A673 (cell line): ENCODE measurements around the gene PLIN5.

ENCODE experiments used
- EZH2 ChIP-seq: fragments of 200-600 bp; sonication (generic); IDR thresholded peaks from 2 replicates; pipeline ENCODE4 v1.6.1; 2017; ENCODE audit warnings: borderline replicate concordance, low read depth, mild to moderate bottlenecking, mixed read lengths, antibody characterized with exemption, low read length; ENCODE audit not compliant: poor library complexity, severe bottlenecking
- TF ChIP-seq, protein P1 (sequence below): fragments of 300-800, 200-600 bp; sonication (generic); conservative IDR thresholded peaks from 2 replicates; pipeline ENCODE4 v1.5.1; 2017; ENCODE audit warnings: low read depth, mild to moderate bottlenecking, antibody characterized with exemption, low read length, moderate library complexity, mixed read lengths

DNA sequence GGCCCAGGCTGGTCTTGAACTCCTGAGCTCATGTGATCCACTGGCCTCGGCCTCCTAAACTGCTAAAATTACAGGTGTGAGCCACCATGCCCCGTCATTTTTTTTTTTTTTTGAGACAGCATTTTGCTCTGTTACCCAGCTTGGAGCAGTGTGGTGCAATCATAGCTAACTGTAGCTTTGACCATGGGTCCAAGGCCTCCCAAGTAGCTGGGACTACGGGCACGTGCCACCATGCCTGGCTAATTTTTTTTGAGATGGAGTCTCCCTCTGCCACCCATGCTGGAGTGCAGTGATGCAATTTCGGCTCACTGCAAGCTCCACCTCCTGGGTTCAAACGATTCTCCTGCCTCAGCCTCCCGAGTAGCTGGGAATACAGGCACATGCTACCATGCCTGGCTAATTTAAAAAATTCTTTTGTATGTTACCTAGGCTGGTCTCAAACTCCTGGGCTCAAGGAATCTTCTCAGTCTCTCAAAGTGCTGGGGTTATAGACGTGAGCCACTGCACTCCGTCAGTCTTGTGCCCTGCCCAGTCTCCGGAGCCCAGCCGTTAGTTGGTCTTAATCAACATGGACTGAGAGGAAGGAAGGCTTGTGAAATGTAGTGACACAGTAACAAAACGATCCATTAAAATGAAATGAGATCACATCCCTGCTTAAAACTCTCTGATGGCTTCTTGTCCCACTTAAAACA, 6.2 kb upstream of the PLIN5 start:
- TF ChIP-seq, protein P1, sequence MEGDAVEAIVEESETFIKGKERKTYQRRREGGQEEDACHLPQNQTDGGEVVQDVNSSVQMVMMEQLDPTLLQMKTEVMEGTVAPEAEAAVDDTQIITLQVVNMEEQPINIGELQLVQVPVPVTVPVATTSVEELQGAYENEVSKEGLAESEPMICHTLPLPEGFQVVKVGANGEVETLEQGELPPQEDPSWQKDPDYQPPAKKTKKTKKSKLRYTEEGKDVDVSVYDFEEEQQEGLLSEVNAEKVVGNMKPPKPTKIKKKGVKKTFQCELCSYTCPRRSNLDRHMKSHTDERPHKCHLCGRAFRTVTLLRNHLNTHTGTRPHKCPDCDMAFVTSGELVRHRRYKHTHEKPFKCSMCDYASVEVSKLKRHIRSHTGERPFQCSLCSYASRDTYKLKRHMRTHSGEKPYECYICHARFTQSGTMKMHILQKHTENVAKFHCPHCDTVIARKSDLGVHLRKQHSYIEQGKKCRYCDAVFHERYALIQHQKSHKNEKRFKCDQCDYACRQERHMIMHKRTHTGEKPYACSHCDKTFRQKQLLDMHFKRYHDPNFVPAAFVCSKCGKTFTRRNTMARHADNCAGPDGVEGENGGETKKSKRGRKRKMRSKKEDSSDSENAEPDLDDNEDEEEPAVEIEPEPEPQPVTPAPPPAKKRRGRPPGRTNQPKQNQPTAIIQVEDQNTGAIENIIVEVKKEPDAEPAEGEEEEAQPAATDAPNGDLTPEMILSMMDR, result no peak
- TF ChIP-seq EZH2, result no peak
